Effector memory CD4-positive, alpha-beta T cell (primary cell): ENCODE results near the gene SLC29A3.

Source experiments
- DNase-seq, 3 donors: peaks; one replicate each; pipeline ENCODE4 v3.0.0-alpha.2; 2020
- H3K27ac ChIP-seq: 2 replicates; pipeline ENCODE4 v1.7.0; 2013; ENCODE audit warnings: mild to moderate bottlenecking, low read length, moderate library complexity; ENCODE audit not compliant: insufficient read depth, poor library complexity, severe bottlenecking
- H3K27me3 ChIP-seq: replicated peaks from 2 replicates; pipeline ENCODE4 v1.7.0; 2013; ENCODE audit warnings: mild to moderate bottlenecking, low read length; ENCODE audit not compliant: insufficient read depth, control insufficient read depth, poor library complexity, severe bottlenecking
- H3K36me3 ChIP-seq: 2 replicates; pipeline ENCODE4 v1.7.0; 2013; ENCODE audit warnings: mild to moderate bottlenecking, low read length, moderate library complexity; ENCODE audit not compliant: control insufficient read depth, insufficient read depth
- H3K4me1 ChIP-seq: 2 replicates; pipeline ENCODE4 v1.7.0; 2013; ENCODE audit warnings: low read length, mild to moderate bottlenecking; ENCODE audit not compliant: control insufficient read depth, insufficient read depth, poor library complexity, severe bottlenecking
- H3K4me3 ChIP-seq: 2 replicates; pipeline ENCODE4 v1.7.0; 2013; ENCODE audit warnings: low read length, low read depth, mild to moderate bottlenecking; ENCODE audit not compliant: insufficient read depth, poor library complexity, severe bottlenecking
- H3K9me3 ChIP-seq: 2 replicates; pipeline ENCODE4 v1.7.0; 2013; ENCODE audit warnings: mild to moderate bottlenecking, low read length, moderate library complexity; ENCODE audit not compliant: control insufficient read depth

Gene SLC29A3

DNA sequence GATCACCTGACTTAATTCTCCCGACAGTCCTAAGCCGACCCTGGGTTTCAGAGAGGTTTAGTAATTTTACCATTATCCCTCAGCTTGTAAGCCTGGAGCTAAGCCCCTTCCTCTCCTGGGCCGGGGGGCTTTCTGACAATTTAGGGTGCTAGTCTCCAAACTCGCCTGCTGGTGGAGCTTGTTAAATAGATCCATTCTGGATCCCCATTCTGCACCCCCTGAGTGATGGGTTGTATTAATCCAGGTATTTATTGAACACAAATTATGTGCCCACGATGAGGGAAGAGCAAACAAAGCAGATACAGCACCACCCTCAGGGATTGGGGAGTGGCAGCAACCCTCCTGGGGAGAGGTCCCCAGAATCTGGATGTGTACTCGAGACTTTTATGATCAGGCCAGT, 1.3 kb upstream of the SLC29A3 start:
- no peak for DNase-seq
- Histone ChIP-seq H3K27ac (no peak overlapping the region), H3K9me3 (no peaks in the 10 kb centered on the region), H3K4me3 (no peak overlapping the region), H3K4me1 (peaks cover 14% of the 10 kb centered on the region), H3K36me3 (no peaks in the 10 kb centered on the region), H3K27me3 (no peaks in the 10 kb centered on the region)

DNA sequence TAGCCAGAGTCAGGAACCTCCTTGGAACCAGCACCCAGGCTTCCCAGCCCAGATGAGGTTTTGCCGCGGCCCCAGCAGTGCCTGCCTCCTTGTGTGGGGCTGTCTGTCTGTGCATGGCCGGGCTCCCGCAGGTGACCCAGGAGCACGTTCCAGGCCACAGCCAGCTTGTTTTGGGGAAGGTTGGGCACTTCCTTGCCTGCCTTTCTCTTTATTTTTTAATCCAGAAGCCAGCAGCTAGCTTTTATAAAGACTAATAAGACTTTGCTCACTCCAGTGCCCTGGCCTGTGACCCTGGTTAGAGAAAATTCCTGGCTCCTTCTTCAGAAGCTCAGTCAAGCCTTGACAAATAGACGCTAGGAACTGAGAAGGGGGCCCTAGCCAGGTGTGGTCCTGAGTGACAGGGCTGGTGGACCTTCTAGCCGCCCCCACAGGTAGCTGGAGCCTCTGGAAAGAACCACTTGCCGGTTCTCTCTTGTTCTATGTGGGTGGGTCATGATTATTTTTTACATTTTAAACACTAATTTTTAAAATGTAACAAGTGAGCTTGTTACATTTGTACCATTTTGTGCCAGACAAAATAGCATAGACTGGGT, 837 bp downstream of the SLC29A3 start:
- Histone ChIP-seq H3K27me3 (no peaks in the 10 kb centered on the region), H3K27ac (peak overlapping the region; percentile 62), H3K36me3 (peaks cover 6% of the 10 kb centered on the region), H3K9me3 (no peaks in the 10 kb centered on the region), H3K4me1 (peaks cover 11% of the 10 kb centered on the region), H3K4me3 (peak overlapping the region; percentile 62)
- DNase-seq, result no peak

DNA sequence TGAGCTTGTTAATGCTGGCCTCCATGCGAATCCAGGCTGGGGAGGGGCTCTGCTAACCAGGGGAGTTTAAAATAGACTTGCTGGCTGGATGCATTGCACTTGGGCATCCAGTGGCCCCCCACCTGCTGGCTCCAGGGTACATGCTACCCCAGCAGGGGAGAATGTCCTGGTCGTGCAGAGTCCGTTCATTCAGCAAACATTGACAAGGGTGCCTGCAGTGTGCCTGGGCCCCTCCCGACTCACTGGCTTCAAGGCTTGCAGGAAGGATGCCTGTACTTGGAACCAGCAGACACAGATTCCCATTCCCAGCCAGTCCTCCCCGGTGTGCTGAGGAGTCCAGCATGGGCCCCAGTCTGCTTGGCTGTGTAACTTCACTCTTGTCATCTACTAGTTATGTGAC, 1.5 kb downstream of the SLC29A3 start:
- Histone ChIP-seq H3K4me1 (peaks cover 11% of the 10 kb centered on the region), H3K4me3 (no peak overlapping the region), H3K36me3 (peaks cover 8% of the 10 kb centered on the region), H3K27me3 (no peaks in the 10 kb centered on the region), H3K27ac (no peak overlapping the region), H3K9me3 (no peaks in the 10 kb centered on the region)
- no peak for DNase-seq

DNA sequence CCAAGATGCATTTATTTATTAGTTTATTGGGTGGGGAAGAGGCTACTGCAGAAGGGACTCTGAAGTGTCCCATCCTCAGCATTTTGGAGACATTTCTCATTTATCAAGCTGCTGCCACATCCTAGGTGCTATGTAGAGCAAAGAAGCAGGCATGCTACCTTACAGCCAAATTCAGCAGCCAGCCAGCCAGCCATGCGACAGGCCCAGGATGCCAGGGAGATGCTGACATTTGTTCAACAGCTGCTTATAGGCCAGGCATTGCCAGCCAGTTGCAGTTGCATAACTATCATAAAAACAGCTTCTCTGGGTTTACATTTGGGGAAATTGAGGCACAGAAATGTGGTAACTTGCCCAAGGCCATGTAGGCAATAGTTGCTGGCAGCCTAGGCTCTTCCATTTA, 2.3 kb downstream of the SLC29A3 start:
- H3K27me3 ChIP-seq, result no peaks in the 10 kb centered on the region
- H3K4me3 ChIP-seq, result no peak overlapping the region
- no peaks in the 10 kb centered on the region for H3K9me3 ChIP-seq
- DNase-seq, result no peak
- no peak overlapping the region for H3K27ac ChIP-seq
- peaks cover 11% of the 10 kb centered on the region for H3K4me1 ChIP-seq
- H3K36me3 ChIP-seq, result peaks cover 11% of the 10 kb centered on the region

DNA sequence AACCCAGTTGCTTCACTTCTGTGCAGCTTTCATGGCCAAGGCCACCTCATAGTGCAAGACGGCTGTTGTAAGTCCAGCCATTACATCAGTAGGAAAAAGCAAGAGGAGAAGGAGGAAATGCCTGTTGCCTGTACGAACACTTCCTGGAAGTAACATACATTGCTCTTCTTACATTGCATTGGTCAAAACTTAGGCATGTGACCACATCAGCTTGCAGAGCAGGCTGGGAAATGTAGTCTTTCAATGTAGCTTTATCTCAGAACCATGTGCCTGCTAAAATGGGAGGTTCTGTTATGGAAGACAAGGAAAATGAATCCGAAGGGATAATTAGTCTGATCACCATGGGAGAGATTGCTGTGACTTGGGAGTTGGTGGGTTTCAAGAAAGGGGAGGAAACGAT, 4.3 kb downstream of the SLC29A3 start:
- H3K4me1 ChIP-seq, result peaks cover 11% of the 10 kb centered on the region
- H3K27me3 ChIP-seq, result no peaks in the 10 kb centered on the region
- H3K9me3 ChIP-seq, result no peaks in the 10 kb centered on the region
- no peak overlapping the region for H3K27ac ChIP-seq
- DNase-seq, result no peak
- peaks cover 11% of the 10 kb centered on the region for H3K36me3 ChIP-seq
- H3K4me3 ChIP-seq, result no peak overlapping the region

DNA sequence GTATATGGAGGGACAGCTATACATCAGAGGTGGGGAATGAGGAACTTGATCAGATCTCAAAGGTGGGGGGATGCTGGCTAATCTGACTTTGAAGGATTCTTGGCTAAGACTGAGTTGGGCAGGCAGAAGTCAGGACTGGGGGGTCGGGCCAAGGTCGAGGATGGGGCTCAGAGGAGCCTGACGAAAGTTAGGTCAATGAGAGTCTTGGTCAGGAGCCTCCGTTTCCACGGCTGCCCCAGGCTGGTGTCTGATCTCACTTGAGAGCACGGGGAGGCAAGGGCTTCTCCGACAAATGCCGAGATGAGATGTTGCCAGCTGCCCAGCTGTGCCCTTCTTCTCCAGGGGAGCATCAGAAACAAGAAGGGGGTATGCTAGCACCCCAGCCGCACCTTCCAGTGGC, 5.7 kb downstream of the SLC29A3 start:
- Histone ChIP-seq H3K27me3 (no peaks in the 10 kb centered on the region), H3K4me1 (peaks cover 4% of the 10 kb centered on the region), H3K4me3 (no peak overlapping the region), H3K36me3 (peaks cover 11% of the 10 kb centered on the region), H3K9me3 (no peaks in the 10 kb centered on the region), H3K27ac (no peak overlapping the region)
- no peak for DNase-seq

DNA sequence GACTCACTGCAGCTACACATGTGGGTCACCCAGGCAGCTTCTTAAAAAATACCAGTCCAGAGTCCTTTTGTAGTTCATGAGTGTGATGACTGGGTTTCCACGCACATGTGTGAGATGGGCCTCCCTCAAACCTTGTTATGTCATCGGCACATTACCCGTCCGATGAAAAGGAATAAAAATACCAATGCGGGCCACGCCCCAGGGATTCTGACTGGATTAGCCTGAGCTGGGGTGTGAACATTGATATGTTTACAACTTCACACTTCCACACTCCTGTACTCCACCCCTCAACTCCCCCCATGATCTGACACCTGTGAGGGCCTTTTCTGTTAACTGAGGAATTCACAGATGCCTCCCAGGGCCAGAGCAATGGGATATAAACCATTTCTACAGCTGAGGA, 6.2 kb downstream of the SLC29A3 start:
- no peak for DNase-seq
- no peaks in the 10 kb centered on the region for H3K9me3 ChIP-seq
- no peak overlapping the region for H3K4me3 ChIP-seq
- no peaks in the 10 kb centered on the region for H3K4me1 ChIP-seq
- peaks cover 11% of the 10 kb centered on the region for H3K36me3 ChIP-seq
- no peak overlapping the region for H3K27ac ChIP-seq
- no peaks in the 10 kb centered on the region for H3K27me3 ChIP-seq

DNA sequence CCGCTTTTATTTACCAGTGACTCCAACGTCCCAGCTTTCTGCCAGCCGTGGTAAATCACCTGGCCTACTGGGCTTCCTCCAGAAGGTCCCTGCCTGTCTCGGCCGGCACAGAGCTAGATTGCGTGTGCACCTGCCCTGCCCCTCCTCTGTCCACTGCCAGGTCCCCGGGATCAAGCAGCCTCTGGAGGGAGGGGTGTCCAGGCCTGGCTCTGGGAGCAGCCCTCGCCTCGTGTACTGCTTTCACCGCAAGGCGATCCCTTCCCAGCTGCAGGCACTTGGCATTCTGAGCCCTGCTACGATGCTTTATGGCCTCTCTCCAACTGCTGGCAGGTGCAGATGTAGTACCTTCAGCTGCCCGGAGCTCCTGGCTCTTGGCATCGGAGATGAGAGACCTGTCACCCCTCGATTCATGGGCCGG, 7.4 kb downstream of the SLC29A3 start:
- Histone ChIP-seq H3K9me3 (no peaks in the 10 kb centered on the region), H3K27me3 (no peaks in the 10 kb centered on the region), H3K27ac (no peak overlapping the region), H3K36me3 (peaks cover 11% of the 10 kb centered on the region), H3K4me3 (no peak overlapping the region), H3K4me1 (no peaks in the 10 kb centered on the region)
- no peak for DNase-seq

DNA sequence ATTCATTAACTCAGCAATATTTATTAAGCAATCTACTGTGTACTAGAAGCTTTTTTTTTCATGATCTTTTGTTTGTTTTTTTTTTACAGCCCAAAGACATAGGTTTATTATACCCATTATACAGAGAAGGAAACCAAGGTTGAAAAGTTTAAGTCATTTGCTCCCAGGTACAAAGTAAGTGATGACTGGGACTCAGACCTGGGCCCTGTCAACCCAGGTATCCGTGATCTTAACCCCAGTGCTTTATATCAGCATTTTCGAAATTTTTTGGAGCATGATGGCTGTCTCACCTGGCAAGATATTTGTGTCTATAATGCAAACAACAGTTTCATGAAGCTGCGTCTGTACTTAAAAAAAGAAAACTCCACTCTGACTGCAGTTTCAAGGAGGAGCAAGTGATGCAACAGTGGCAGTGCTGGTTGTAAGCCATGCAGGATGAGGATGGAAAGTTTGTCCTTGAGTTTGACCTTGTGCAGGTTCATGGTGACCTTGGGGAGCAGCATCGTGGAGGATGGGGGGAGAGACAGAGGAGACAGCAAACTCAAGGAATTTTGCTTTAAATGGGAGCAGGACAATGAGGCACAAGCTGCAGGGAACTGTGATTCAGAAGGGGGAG, 11.8 kb downstream of the SLC29A3 start:
- no peak for DNase-seq
- H3K4me1 ChIP-seq, result no peaks in the 10 kb centered on the region
- no peaks in the 10 kb centered on the region for H3K36me3 ChIP-seq
- no peaks in the 10 kb centered on the region for H3K9me3 ChIP-seq
- H3K27ac ChIP-seq, result no peak overlapping the region
- no peaks in the 10 kb centered on the region for H3K27me3 ChIP-seq
- H3K4me3 ChIP-seq, result no peak overlapping the region

DNA sequence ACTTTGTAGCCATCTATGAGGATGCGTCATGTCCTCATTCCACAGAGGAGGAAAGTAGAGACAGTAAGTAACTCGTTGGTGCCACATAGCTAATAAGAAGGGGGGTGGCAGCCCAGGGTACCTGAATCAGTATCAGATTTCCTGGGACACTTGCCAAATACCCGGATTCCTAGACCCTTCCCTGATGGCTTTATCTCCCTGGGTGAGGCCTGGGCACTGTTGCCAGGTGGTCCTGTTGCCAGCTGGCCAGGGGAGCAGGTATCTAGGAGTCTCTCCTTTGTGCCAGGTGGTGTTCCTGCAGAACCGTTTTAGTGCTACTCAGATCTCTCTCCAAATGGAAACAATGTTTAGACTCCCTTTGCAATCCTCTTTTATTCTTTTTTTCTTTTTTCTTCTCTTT, 12.7 kb downstream of the SLC29A3 start:
- no peaks in the 10 kb centered on the region for H3K36me3 ChIP-seq
- no peaks in the 10 kb centered on the region for H3K9me3 ChIP-seq
- DNase-seq, result no peak
- no peak overlapping the region for H3K4me3 ChIP-seq
- no peaks in the 10 kb centered on the region for H3K4me1 ChIP-seq
- no peaks in the 10 kb centered on the region for H3K27me3 ChIP-seq
- no peak overlapping the region for H3K27ac ChIP-seq
